ENCODE data around the gene TGM1.
"Not testable (repeated sequence)": the region's sequence is repeated elsewhere in the genome, so short reads cannot be mapped to it uniquely, and the experiment has no call there.

TGM1 gene

GRCh38 chr14:24250354-24250753, 12.6 kb downstream of the TGM1 start:
- Histone ChIP-seq H3K27me3 (ENCODE audit: insufficient read depth, low read length) (no peaks in the 10 kb centered on the region), H3K36me3 (ENCODE audit: insufficient read depth, low read length) (no peaks in the 10 kb centered on the region), H3K4me3 (ENCODE audit: low read depth, low read length) (no peak overlapping the region), H2AFZ (ENCODE audit: low read length, unreplicated experiment) (no peak overlapping the region), H3K27ac (ENCODE audit: low read depth, low read length) (no peak overlapping the region), H3K4me1 (ENCODE audit: control insufficient read depth, insufficient read depth, low read length, unreplicated experiment) (peaks cover 26% of the 10 kb centered on the region), H3K79me2 (ENCODE audit: control insufficient read depth, insufficient read depth, low read length, unreplicated experiment) (no peaks in the 10 kb centered on the region)

- Histone ChIP-seq H3K36me3 (ENCODE audit: insufficient read depth, low read length) (no peaks in the 10 kb centered on the region), H2AFZ (ENCODE audit: low read length, unreplicated experiment) (no peak overlapping the region), H3K4me1 (ENCODE audit: control insufficient read depth, insufficient read depth, low read length, unreplicated experiment) (peaks cover 26% of the 10 kb centered on the region), H3K27me3 (ENCODE audit: insufficient read depth, low read length) (no peaks in the 10 kb centered on the region), H3K27ac (ENCODE audit: low read depth, low read length) (no peak overlapping the region), H3K79me2 (ENCODE audit: control insufficient read depth, insufficient read depth, low read length, unreplicated experiment) (no peaks in the 10 kb centered on the region), H3K4me3 (ENCODE audit: low read depth, low read length) (no peak overlapping the region)
Observed at GRCh38 chr14:24249230-24250021, 13.6 kb downstream of the TGM1 start.

- Histone ChIP-seq H3K79me2 (ENCODE audit: control insufficient read depth, insufficient read depth, low read length, unreplicated experiment) (no peaks in the 10 kb centered on the region), H3K4me3 (ENCODE audit: low read depth, low read length) (no peak overlapping the region), H2AFZ (ENCODE audit: low read length, unreplicated experiment) (no peak overlapping the region), H3K27ac (ENCODE audit: low read depth, low read length) (no peak overlapping the region), H3K27me3 (ENCODE audit: insufficient read depth, low read length) (no peaks in the 10 kb centered on the region), H3K36me3 (ENCODE audit: insufficient read depth, low read length) (no peaks in the 10 kb centered on the region), H3K4me1 (ENCODE audit: control insufficient read depth, insufficient read depth, low read length, unreplicated experiment) (peaks cover 31% of the 10 kb centered on the region)
Observed at GRCh38 chr14:24247422-24247821, 15.6 kb downstream of the TGM1 start.

GRCh38 chr14:24246765-24247212, 16.2 kb downstream of the TGM1 start:
- Histone ChIP-seq H2AFZ (ENCODE audit: low read length, unreplicated experiment) (peak overlapping the region; percentile 55), H3K27ac (ENCODE audit: low read depth, low read length) (peak overlapping the region; percentile 47)

GRCh38 chr14:24245350-24245749, 17.6 kb downstream of the TGM1 start:
- H3K36me3 ChIP-seq (ENCODE audit: insufficient read depth, low read length); H3K27me3 ChIP-seq (ENCODE audit: insufficient read depth, low read length); H2AFZ ChIP-seq (ENCODE audit: low read length, unreplicated experiment); H3K27ac ChIP-seq (ENCODE audit: low read depth, low read length); H3K4me3 ChIP-seq (ENCODE audit: low read depth, low read length): not testable (repeated sequence)
- Histone ChIP-seq H3K4me1 (ENCODE audit: control insufficient read depth, insufficient read depth, low read length, unreplicated experiment) (peaks cover 25% of the 10 kb centered on the region), H3K79me2 (ENCODE audit: control insufficient read depth, insufficient read depth, low read length, unreplicated experiment) (peaks cover 16% of the 10 kb centered on the region)

More at GRCh38 chr14:24246765-24247212, 16.2 kb downstream of the TGM1 start:
- peaks cover 25% of the 10 kb centered on the region for H3K4me1 ChIP-seq (ENCODE audit: control insufficient read depth, insufficient read depth, low read length, unreplicated experiment)
- no peaks in the 10 kb centered on the region for H3K36me3 ChIP-seq (ENCODE audit: insufficient read depth, low read length)
- H3K27me3 ChIP-seq (ENCODE audit: insufficient read depth, low read length) = no peaks in the 10 kb centered on the region
- no peak overlapping the region for H3K4me3 ChIP-seq (ENCODE audit: low read depth, low read length)
- H3K79me2 ChIP-seq (ENCODE audit: control insufficient read depth, insufficient read depth, low read length, unreplicated experiment) = peaks cover 3% of the 10 kb centered on the region

GRCh38 chr14:24243336-24243836, 19.6 kb downstream of the TGM1 start:
- Histone ChIP-seq H2AFZ (ENCODE audit: low read length, unreplicated experiment) (no peak overlapping the region), H3K79me2 (ENCODE audit: control insufficient read depth, insufficient read depth, low read length, unreplicated experiment) (peaks cover 32% of the 10 kb centered on the region), H3K27ac (ENCODE audit: low read depth, low read length) (peak overlapping the region; percentile 91), H3K4me1 (ENCODE audit: control insufficient read depth, insufficient read depth, low read length, unreplicated experiment) (peaks cover 44% of the 10 kb centered on the region), H3K36me3 (ENCODE audit: insufficient read depth, low read length) (peaks cover 20% of the 10 kb centered on the region), H3K27me3 (ENCODE audit: insufficient read depth, low read length) (no peaks in the 10 kb centered on the region), H3K4me3 (ENCODE audit: low read depth, low read length) (peak overlapping the region; percentile 89)

GRCh38 chr14:24241829-24242443, 21.0 kb downstream of the TGM1 start:
- peak overlapping the region; percentile 89 for H3K4me3 ChIP-seq (ENCODE audit: low read depth, low read length)
- peak overlapping the region; percentile 91 for H3K27ac ChIP-seq (ENCODE audit: low read depth, low read length)
- H2AFZ ChIP-seq (ENCODE audit: low read length, unreplicated experiment) = peak overlapping the region; percentile 62
- H3K27me3 ChIP-seq (ENCODE audit: insufficient read depth, low read length) = no peaks in the 10 kb centered on the region
- H3K36me3 ChIP-seq (ENCODE audit: insufficient read depth, low read length) = peaks cover 29% of the 10 kb centered on the region
- H3K79me2 ChIP-seq (ENCODE audit: control insufficient read depth, insufficient read depth, low read length, unreplicated experiment) = peaks cover 32% of the 10 kb centered on the region
- H3K4me1 ChIP-seq (ENCODE audit: control insufficient read depth, insufficient read depth, low read length, unreplicated experiment) = peaks cover 49% of the 10 kb centered on the region

- no peak overlapping the region for H3K27ac ChIP-seq (ENCODE audit: low read depth, low read length)
- peaks cover 45% of the 10 kb centered on the region for H3K4me1 ChIP-seq (ENCODE audit: control insufficient read depth, insufficient read depth, low read length, unreplicated experiment)
- H3K79me2 ChIP-seq (ENCODE audit: control insufficient read depth, insufficient read depth, low read length, unreplicated experiment) = peaks cover 36% of the 10 kb centered on the region
- peak overlapping the region; percentile 89; the same call in 1 of the 2 replicates for H3K4me3 ChIP-seq (ENCODE audit: low read depth, low read length)
- H3K36me3 ChIP-seq (ENCODE audit: insufficient read depth, low read length) = peaks cover 38% of the 10 kb centered on the region
- no peaks in the 10 kb centered on the region for H3K27me3 ChIP-seq (ENCODE audit: insufficient read depth, low read length)
- H2AFZ ChIP-seq (ENCODE audit: low read length, unreplicated experiment) = no peak overlapping the region
Observed at GRCh38 chr14:24240110-24240918, 22.7 kb downstream of the TGM1 start.

- Histone ChIP-seq H3K79me2 (ENCODE audit: control insufficient read depth, insufficient read depth, low read length, unreplicated experiment) (peaks cover 53% of the 10 kb centered on the region), H3K36me3 (ENCODE audit: insufficient read depth, low read length) (peaks cover 44% of the 10 kb centered on the region), H3K27me3 (ENCODE audit: insufficient read depth, low read length) (no peaks in the 10 kb centered on the region), H2AFZ (ENCODE audit: low read length, unreplicated experiment) (no peak overlapping the region), H3K4me3 (ENCODE audit: low read depth, low read length) (0 out of 2 replicates have a peak overlapping the region, but pooled peaks have one; percentile 5), H3K4me1 (ENCODE audit: control insufficient read depth, insufficient read depth, low read length, unreplicated experiment) (peaks cover 58% of the 10 kb centered on the region), H3K27ac (ENCODE audit: low read depth, low read length) (peak overlapping the region; percentile 1; the same call in 1 of the 2 replicates)
Observed at GRCh38 chr14:24238527-24239037, 24.4 kb downstream of the TGM1 start.

GRCh38 chr14:24238123-24238522, 24.9 kb downstream of the TGM1 start:
- Histone ChIP-seq H3K79me2 (ENCODE audit: control insufficient read depth, insufficient read depth, low read length, unreplicated experiment) (peaks cover 58% of the 10 kb centered on the region), H3K27me3 (ENCODE audit: insufficient read depth, low read length) (no peaks in the 10 kb centered on the region), H3K4me3 (ENCODE audit: low read depth, low read length) (no peak overlapping the region), H3K27ac (ENCODE audit: low read depth, low read length) (no peak overlapping the region), H3K36me3 (ENCODE audit: insufficient read depth, low read length) (peaks cover 44% of the 10 kb centered on the region), H3K4me1 (ENCODE audit: control insufficient read depth, insufficient read depth, low read length, unreplicated experiment) (peaks cover 59% of the 10 kb centered on the region), H2AFZ (ENCODE audit: low read length, unreplicated experiment) (no peak overlapping the region)

All from ACC112 (cell line).